ENCODE data around the gene BBS9.
"Not testable (repeated sequence)": the region's sequence is repeated elsewhere in the genome, so short reads cannot be mapped to it uniquely, and the experiment has no call there.

Gene BBS9

DNA sequence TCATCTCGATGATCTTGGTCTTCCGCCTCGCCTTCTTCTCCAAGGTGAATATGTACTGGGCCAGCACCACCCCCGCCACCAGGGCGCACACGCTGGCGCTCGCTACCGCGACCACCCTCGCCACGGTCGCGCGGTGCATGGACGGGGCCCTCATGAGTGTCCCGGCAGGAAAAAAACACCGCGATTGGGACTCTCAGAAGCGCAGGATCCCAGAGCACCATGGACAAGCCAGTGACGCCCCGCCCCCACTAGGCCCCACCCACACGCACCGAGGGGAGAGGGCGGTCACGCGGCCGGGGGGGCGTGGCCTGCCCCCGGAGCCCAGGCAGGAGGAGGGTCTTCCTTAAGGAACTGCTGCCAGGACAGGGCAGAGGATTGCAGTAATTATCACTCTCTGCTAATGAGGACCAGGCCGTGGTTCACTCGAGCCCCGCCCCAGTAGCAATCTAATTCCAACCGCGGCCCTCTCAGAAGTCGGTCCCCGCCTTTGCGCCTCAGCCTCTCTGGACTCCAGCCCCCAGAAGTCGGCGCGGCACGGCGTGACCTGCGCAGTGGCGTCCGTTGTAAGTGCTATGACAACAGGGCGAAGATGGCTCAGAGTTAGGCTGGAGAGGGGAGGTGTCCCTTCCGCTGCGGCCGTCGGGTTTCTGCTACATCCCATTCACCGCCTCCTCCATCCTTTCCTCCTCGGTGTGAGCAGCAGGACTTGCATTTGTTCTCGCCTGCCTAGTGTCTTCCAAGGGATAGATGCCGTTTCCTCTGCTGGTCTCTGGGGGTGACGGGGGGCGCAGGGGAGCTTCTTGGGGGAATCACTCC lies at the start of gene BBS9:
Gene BBS9, plus strand, starts transcription at position 575 of the 816 bp plus-strand sequence. CDS start 16,689 bp downstream, outside the sequence.
- DNase-seq = peak; percentile 81

DNA sequence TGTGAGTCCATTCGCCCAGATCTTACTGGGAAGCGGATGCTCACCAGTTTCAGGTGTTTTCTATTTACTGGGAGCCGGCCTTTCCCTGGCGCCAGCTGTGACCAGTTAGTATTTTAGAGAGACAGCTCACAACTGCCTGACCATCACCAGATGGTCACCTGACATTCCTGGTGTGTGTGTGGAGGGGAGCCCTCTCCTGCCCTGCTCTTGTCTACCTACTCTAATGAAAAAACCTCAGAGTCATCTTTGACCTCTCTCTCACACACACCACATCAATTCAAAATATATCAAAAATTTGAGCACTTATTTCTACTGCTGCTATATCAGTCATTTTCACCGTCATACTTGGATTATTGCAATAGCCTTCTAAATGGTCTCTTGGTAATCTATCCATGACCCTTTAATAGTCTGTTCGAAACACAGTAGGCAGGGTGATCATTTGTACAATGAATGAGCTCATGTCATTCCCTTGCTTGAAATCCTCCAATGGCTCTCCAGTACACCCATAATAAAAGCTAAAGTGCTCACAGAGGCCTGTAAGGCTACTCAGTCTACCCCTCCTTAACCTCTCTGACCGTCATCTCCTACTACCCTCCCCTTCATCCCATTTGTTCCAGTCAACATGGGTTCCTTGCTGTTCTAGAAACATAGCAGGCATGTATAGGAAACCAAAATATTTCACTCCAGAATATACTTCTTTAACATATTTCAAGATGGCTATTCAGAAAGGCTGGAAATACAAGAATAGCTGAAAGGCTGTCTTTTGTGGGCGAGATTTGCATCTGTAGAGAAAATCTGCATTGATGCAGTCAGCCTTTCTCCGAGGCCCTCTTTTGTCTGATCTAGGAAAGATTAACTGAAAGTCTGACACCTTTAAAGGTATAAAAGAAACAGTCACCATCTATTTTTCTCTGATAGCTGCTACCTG lies 49.3 kb upstream of the BBS9 start:
- no peak for DNase-seq

DNA sequence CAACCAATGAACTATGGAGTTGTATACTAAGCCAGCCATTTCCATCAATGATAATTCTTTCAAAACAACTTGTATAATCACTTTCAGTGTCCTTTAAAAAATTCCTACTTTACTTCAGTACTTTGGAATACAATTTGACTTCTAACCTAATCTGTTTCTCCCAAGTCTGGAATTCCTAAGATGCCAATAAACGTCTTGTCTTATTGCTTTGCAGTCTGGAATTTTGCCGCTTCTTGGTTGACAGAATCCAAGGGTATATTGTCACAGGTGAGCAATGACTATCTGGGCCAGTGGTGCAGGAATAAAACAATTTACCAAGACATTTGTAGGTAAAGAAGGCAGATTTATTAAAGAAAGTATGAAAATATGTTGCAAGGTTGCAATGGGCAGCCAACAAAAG lies 42.0 kb upstream of the BBS9 start:
- DNase-seq = no peak

DNA sequence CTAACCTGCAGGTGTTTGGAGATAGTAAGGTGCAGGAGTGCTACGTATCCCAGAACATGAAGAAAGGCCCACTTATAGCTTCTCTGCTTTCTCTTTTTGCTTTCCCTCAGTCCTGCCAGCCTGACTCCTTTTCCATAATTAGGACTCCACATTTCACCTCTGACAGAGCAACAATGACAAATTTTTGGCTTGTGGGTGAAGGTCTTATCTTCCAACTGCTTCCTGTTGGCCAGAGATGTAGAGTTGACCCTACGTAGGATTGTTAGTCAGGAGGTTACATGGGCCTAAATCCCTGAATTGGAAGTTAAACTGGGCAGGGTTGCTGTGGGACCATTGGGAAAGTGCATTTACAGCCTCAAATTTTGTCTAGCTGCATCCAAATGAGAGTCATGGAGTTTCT lies 41.5 kb upstream of the BBS9 start:
- DNase-seq = no peak

DNA sequence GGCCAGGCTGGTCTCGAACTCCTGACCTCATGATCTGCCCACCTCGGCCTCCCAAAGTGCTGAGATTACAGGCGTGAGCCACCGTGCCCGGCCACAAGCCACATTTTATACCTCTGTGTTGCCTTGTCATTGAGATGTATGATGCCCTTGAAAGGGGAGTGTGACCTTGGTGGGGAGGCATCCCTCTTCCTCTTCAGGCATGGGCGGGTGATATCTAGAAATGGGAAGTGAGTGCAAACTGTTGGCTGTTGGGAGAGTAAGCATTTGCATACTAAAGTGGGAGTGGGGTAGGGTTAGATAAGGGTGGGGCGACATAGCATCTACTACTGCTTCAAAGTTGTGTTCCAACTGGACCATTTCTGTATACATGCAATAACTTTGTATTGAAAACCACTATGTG lies 40.2 kb upstream of the BBS9 start:
- no peak for DNase-seq

DNA sequence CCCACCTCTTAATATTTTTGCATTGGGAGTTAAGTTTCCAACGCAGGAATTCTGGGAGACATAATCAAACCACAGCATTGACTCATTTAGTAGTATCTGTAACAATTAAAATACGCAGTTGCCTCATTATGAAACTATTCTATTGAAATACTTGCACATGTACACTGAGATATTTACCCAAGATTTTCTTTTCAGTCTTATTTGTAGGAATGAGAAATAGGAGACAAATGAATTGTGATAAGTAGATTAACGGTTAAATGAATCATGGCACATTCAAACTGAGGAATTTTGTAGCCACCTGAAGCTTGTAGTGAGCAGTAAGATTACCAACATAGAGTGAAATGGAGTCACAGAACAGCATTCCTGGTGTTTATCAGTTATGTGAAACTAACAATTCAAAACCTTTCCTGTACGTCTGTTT lies 38.2 kb upstream of the BBS9 start:
- DNase-seq = no peak

DNA sequence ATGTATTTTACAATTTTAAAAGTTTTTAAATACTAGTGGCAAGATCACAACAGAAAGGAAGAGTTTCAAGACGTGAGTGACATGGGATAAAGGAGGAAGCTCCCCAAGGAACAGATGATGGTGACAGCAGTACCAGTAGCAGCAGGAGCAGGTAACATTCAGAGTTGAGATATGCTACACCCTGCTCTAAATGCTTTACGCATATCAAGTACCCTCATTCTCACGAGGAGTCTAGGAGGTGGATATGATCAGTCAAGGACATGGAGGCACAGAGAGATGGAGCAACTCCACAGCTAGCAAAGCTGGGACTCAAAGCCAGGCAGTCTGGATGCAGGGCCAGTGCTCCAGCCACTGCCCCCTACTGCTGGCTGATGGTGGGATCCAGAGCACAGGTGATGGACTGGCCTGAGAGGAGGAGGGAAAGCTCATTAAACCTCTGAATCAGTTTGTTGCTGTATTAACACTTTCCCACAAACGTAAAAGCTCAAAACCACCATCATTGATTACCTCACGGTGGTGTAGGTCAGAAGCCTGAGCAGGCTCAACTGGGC lies 37.6 kb upstream of the BBS9 start:
- no peak for DNase-seq

DNA sequence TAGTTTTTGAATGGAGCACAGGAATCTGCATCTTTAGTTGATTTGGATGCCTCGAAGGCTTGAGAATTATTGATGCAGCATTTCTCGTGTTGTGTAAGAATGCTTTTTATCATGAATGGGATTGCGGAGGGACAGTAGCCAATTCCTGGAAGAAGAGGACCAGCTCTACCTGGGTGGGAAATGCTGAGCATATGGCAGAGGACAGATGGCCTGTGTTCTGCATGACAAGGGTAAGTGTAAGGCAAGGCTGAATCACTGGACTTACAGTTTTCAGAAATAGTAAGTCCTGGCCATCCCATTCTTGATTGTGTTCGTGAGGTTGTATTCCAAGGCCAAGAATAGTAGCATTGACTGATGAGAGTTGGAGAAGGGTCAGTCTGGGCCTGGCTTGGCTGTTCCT lies 36.1 kb upstream of the BBS9 start:
- no peak for DNase-seq

DNA sequence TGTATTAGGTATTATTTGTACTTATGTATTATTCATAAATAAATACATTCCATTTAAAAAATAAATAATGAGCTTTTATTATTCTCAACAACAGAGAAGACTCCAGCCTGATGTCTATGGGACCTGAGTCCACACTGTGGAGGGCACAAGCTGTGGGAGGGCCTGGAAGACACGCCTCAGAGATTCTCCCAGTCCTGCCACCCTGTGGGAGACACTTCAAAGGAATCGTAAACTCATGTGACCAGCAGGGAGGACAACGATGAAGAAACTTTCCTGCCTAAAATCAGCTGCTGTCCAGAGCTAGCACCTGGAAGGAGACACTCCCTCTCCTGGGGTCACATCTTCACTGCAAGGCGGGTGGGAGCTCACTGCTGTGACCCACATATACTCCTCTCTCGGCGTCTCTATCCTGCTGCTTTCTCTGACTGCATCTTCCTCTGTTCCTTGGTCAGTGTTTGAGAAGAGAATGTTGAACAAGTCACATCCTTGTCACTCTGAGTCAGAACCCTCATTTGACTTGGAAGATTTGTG lies 34.6 kb upstream of the BBS9 start:
- DNase-seq = not testable (repeated sequence)

DNA sequence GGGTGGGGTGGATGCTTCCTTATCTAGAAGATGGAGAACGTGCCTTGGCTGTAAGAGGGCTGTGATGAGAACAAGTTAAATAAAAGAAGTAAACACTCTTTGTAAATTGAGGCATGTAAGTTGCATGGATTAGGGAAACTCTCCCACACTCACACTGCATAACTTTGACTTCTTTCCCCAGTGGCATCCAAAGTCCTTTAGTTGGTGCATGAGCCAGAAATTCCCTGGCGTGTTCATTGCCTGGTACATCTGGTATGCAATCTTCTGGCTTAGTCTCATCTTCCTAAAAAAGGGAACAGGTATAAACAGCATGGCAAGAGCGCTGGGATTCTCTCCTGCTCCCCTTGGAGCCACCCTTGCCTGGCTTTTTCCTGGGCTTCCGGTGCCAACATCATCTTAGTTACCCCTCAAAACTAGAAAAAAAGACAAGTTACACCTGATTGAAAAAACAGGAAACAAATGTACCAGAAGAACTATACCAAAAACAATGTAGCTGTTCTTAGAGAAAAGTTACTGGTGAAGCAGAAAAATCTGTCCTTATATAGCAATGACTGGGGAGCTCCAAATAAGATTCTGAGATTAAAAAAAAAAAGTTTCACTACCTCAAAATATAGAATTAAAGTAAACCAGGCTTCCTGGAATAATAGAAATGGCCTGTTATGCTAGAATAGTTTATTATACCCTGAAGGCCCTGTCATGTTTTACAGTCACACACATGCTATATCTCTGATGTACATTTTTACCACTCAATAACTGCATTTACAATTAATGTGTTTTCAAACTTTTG lies 30.0 kb upstream of the BBS9 start:
- DNase-seq = no peak

DNA sequence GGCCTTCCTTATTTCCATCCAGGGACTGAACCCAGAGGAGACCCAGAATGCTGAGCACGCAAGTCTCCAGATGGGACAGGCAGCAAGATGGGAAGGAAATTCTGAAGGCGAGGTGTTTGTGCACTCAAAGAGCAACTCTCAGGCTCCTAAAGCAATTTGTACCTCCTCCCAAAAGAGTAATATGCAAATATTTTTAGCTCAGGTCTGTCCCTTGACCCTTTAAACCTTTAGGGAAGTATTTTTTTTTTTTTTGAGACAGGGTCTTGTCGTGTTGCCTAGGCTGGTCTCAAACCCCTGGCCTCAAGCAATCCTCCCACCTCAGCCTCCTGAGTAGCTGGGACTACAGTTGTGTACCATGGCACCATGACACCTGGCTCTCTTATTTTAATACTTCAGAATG lies 28.6 kb upstream of the BBS9 start:
- no peak for DNase-seq

DNA sequence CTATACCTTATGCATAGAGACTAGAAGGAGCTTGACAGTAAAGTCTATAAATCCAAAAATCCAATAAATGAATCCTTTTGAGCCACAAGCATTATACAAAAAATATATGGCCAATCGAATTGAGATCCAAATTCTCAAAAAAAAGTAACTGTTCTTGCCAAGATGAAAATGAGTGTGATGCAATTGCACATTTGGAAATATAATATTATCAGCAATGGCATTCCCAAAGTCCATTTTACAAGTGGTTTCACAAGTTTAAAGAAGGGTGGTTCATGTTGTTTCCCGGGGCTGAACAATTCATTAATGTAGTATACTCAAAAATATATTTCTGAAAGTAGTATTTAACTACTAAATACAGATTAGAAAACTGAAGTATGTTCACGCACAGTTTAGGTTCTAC lies 27.5 kb upstream of the BBS9 start:
- no peak for DNase-seq

DNA sequence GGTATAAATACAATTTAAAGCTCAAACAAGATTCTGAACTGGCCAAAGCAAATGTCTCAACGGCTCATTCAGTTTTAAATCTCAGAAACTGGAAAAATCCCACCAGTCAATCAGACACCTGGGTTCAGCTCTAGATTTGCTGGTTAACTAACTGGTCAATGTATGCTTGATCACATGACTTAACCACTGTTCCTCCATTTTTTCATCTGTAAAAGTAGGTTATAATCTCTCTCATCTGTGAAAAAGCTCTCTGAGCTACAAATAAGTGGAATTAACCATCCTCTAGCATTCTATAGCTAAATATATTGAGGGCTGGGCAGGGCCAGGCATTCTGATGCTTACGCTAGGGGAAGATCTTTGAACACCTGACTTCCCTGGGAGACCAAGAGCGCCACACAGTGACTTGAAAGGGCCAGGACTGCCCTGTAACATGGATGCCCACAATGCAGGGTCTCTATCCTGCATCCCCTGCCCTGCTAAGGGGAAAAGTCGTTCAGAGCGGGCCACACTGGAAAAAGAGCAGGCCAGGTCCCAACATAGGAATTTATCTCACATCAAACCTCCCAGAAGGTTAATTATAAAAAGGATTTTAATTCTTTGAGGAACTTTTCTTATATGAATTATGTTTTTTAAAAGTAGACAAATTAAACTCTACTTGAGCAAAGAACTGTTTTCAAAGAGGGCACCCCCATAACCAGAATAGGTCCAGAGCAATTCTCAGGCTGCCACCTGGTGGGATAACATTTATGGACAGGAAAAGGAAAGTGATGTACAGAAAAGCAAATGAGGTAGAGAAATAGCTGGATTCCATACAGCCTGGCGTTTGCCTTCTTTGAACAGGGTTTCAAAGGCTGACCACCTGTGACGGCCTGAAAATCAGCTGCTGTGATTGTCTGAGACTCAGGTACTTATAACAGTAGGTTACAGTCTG lies 22.0 kb upstream of the BBS9 start:
- DNase-seq = no peak

DNA sequence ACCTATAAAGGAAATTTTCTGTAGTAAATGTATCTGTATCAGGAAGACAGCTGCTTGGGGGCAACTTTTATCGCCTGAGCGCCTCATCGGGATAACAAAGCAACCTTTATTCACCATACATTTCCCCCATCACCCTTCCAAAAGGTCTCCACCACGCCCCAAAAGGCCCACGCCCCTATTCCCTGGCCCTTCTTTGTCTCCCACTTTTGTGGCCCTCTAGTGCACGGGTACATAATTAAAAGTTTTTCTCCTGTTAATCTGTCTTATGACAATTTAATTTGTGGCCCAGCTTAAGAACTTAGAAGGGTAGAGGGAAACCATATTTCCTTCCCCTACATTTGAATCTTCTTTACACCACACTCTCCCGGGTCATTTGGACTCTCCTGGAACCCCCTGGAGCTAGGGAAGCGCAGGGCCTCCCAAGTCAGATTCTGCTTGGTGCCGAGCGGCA lies 20.8 kb upstream of the BBS9 start:
- no peak for DNase-seq

DNA sequence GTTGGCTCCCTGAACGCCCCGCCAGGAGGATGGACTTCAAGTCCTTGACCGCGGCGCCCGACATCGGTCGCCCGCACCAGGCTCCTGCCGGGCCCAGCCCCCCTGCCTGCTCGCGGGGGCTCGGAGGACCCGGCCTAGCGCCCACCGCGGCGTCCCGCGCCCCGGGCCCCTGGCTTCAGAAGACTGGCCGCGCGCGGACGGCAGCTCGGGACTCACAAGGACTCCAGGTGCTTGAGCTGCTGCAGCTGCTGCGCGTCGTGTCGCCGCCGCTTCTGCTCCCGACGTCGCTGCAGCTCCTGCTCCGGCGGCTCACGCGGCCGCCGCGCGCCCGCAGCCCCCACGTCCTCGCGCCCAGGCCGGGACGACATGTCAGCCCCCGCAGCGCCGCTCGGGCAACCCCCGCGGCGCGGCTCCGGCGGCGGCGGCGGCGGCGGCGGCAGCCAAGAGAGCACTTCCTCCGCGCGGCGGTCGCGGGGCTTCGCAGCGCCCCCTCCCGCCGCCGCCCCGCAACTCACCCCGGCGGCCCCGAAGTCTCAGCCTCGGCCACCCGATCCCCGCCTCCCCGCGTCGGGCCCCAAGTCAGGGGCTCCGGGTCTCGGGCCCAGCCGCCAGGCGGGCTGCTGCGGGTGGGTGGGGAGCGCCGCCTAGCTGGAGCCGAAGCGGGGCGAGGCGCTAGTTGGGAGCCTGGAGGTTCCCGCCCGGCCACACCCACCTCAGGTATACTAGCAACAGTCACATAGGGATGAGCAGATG lies 20.2 kb upstream of the BBS9 start, which contains the start of gene RP9:
Gene RP9, minus strand, starts transcription at position 400 of the 753 bp plus-strand sequence. Its CDS starts 32 bp downstream, at position 368.
- DNase-seq = peak; percentile 68

DNA sequence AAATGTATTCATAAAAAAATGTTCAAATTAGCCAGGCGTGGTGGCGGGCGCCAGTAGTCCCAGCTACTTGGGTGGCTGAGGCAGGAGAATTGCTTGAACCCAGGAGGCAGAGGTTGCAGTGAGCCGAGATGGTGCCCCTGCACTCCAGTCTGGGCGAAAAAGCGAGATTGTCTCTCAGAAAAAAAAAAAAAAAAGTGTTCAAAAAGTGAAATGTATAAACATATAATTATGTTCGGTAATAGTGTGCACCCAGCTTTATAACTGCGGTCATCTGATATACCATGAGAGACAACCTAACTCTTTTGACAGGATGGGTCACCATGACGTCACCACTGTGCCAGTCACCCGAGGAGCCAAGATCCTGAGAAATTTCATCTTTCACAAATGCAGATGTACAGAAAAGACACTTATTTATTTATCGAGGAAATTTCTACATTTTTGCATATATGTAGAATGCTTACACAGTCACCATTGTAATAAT lies 19.6 kb upstream of the BBS9 start:
- DNase-seq = no peak

DNA sequence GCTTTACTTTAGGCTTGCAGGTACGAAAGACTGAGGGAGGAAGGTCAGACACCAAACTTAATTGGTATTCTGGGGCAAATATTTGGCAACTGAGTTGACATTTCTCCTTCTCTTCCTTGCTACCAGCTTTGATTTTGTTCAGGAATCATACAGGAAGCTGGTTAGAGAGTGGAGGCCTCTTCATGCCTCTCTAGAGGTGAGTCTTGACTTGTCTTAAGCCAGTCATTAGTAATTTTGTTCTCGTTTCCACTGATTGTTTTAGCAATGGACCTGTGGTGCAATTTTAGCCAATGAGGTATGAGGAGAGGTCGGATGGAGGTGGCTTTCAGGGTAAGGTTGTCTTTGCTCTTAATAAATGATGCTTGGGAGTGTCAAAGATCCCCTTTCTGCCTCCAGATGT lies 17.8 kb upstream of the BBS9 start:
- no peak for DNase-seq

DNA sequence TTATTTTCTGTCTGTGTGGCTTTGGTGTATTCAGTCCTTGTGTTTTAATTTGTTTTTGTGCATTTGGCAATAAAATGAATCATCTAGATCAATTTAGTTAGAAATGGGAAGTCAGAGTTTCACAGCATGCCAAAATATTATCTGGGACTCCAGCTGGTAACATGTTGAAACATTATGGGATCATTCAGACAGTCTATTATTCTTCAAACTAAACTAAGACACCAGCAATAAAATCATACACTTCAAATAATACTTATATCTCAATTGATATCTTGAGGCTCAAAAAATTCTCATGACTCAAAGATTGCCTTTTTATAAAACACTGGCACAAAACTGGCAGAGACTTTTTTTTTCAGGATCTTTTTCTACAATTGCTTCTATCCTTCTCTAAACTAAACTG lies 14.4 kb upstream of the BBS9 start:
- DNase-seq = no peak

DNA sequence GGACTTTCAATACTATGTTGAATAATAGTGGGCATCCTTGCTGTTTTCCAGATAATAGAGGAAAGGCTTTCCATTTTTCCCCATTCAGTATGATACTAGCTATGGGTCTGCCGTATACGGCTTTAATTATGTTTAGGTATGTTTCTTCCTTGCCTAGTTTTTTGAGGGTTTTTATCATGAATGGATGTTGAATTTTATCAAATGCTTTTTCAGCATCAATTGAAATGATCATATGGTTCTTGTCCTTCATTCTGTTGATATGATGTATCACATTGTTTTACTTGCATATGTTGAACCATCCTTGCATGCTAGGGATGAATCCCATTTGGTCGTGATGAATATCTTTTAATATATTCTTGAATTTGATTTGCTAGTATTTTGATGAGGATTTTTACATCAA lies 11.0 kb upstream of the BBS9 start:
- DNase-seq = no peak

DNA sequence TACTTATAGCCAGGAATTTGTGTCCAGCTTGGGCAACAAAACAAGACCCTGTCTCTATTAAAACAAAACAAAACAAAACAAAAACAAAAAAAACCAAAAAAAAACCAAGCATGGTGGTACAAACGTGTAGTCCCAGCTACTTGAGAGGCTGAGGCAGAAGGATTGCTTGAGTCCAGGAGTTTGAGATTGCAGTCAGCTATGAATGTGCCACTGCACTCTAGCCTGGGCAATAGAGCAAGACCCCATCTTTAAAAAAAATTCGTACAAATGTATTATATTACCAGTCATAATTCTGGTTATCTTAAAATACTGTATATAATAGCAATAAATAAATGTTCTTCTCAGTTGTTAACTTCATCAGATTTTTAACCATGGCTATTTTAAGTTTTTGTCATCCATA lies 2.3 kb upstream of the BBS9 start:
- no peak for DNase-seq
